Germinal center (tissue), 1 donor: ENCODE results near the gene GLCCI1.
"Not testable (repeated sequence)": the region's sequence is repeated elsewhere in the genome, so short reads cannot be mapped to it uniquely, and the experiment has no call there.

Source experiments
- DNase-seq: peaks from one replicate; pipeline ENCODE4 v3.0.0; 2012; ENCODE audit warnings: mixed read lengths, low spot score

The GLCCI1 gene

DNA sequence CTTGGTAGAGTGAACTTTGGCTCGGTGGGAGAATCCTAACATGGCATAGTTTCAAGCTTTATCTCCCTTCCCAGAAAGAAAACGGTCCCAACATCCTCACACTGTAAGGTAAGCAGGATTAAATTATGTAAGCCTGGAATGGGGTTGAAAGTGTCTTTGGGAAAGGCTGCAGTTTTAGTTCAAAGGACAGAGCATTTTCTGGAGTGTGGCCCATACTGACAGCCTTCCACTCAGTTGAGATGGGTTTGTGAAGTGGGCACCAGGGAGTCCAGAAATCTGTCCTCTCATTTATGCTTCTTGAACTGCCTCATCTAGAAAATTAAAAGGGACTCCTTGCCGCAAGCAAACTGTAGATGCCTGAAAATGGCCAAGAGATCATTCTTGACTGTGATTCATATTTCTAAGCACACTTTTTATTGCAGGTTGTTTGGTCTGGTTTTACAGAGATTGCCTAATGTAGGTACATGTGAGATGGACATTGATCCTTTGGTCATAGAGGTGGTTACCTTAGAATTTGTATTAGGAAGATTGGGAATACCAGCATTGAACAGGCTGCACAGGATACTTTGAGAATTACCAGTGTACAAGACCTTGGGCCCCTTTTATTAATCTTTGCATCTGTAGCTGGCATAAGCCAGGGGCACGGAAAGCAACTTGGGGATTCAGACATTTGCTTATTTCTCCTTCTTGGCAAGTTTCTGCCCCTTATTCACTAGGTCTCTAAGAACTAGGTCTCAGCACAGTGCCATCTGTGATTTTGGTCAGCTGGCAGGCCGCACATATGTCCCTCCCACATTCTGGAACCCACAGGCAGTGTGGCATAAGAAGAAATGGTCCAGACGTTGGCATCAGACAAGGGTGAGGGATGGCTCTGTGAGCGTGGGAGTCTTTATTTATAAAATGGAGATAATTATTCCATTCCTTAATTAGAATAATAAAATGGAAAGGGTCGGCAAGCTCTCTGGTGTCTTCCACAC, 125.9 kb downstream of the GLCCI1 start:
- DNase-seq: no peak

DNA sequence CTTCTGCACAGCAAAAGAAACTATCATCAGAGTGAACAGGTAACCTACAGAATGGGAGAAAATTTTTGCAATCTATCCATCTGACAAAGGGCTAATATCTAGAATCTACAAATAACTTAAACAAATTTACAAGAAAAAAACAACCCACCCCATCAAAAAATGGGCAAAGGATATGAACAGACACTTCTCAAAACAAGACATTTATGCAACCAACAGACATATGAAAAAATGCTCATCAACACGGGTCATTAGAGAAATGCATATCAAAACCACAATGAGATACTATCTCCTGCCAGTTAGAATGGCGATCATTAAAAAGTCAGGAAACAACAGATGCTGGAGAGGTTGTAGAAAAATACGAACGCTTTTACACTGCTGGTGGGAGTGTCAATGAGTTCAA, 132.7 kb downstream of the GLCCI1 start:
- not testable (repeated sequence) for DNase-seq

DNA sequence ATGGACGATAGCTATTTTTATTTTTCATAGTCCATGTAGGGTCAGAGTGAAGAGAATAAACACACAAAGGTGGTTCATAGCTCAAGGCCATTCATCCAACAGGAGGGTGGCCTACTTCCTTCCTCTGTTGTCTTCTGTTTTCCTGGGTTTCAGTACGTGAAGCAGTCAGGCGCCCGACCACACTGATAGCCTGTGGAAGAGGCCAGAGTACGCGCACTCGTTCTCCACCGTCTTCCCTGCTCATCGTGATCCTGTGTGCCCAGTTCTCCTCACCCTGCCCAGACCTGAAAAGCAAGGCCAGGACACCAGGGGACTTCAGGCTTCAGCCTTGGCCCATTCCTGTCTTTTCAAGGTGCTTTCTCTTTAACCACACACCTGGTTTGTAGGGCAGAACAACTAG, 134.7 kb downstream of the GLCCI1 start:
- DNase-seq: no peak

GRCh38 chr7:8105449-8106095, 137.0 kb downstream of the GLCCI1 start:
- no peak for DNase-seq

- no peak for DNase-seq
Measured at GRCh38 chr7:8109196-8110022, 140.8 kb downstream of the GLCCI1 start.

DNA sequence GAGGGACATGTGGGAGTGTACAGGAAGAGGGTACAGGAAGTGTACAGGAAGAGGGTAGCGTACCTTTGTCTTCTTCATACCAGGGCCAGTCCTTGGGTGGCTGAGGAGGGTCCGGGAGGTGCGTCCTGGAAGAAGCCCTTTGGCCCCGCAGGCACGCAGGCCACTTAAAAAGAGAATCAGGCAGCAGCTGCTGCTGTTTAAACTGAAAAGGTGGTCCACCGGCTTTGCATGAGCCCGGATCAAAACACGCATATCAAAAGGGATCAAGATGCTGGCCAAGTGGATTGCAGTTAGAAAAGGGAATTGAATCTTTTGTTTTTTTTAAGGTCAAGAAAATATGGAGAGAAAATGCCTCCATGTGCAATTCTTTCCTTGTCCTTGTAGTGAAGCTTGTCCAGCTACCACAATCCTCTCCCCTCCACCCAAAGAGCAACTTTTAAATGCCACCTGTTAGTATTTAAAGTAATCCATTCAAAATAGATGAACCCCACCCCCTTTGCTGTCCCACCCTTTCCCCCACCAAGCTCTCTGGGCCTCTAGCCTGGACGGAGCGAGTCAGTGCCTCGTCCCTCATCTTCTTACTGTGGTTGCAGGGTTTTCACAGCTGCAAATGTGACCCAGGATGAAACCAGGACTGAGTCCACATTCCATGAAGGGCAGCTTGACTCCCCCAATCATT, 142.8 kb downstream of the GLCCI1 start:
- DNase-seq: no peak

GRCh38 chr7:8112685-8113084, 144.1 kb downstream of the GLCCI1 start:
- no peak for DNase-seq

DNA sequence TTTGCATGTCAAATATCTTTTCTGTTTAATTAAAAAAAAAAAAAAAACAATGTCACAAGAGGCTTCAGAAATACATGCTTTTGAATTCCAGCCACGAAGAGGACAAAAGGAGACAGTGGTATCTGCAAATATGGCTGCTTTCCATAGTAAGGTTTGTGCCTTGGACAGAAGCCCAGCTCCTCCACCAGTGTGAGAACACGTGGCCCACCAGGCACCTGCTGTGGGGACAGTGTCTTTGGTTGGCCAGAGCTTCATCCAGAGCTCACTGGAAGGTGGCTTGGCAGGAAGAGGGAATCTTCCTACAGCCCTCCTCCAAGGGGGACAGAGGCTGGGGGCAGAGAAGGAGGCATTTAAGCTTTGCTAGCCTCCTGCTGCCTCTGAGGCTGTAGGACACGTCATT, 144.6 kb downstream of the GLCCI1 start:
- no peak for DNase-seq

- peak; percentile 38 for DNase-seq
Measured at GRCh38 chr7:8114175-8114574, 145.6 kb downstream of the GLCCI1 start.

GRCh38 chr7:8115547-8116402, 147.2 kb downstream of the GLCCI1 start:
- peak; percentile 34 for DNase-seq

DNA sequence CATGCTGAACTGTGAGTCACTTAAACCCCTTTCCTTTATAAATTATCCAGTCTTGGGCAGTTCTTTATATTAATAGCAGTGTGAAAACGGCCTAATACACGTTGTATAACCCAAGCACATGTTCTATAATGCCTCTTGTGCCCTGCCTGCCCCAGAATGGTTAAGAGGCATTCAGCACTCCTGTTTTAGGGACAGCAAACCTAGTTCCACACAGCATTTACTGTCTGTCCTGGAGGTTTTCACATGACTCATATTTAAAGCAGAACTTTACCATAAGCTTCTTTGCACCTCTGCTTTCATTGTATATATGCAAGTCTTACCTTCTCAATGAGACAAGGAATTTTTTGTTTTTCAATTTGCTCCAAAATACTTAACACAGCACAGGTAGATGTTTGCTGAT, 148.6 kb downstream of the GLCCI1 start:
- DNase-seq: no peak

- no peak for DNase-seq
Measured at GRCh38 chr7:8119262-8119661, 150.7 kb downstream of the GLCCI1 start.

GRCh38 chr7:8120390-8121058, 151.9 kb downstream of the GLCCI1 start:
- no peak for DNase-seq

DNA sequence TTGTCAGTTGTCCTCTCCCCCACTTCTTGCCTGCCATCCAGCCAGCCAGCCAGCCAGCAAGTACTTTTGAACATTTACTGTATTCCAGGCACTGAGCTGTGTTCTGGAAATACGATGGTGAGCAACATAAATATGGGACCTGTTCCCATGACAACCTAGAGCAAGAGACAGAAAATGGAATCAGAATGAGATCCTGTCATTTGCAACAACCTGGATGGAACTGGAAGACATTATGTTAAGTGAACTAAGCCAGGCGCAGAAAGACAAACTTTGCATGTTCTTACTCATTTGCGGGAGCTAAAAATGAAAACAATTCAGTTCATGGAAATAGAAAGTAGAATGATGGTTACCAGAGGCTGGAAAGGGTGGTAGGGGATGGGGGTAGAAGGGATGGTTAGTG, 152.6 kb downstream of the GLCCI1 start:
- no peak for DNase-seq

GRCh38 chr7:8125680-8126444, 157.3 kb downstream of the GLCCI1 start:
- DNase-seq: peak; percentile 65

GRCh38 chr7:8126601-8127167, 158.1 kb downstream of the GLCCI1 start:
- no peak for DNase-seq

GRCh38 chr7:8128449-8129317, 160.1 kb downstream of the GLCCI1 start:
- DNase-seq: no peak

DNA sequence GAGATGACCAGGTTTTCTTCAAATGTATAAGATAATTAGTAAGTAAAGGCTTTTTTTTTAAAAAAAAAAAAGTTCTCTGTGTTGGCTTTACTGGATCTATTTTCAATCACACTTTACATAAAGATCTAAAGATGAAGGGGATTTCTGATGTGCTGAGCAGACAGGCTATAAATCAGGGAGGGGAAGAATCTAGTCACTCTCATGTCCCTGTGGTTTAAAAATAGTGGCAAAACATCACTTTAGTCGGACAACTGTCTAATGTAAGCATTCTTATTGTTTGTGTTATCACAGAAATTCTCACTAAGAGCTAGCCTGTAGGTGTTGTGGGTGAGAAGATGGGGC, 160.7 kb downstream of the GLCCI1 start:
- no peak for DNase-seq
